Fibroblast of skin of left quadriceps (primary cell): ENCODE measurements around the gene ARHGEF1.

Experiments
- DNase-seq, 2 experiments: peaks; one replicate each; pipeline ENCODE4 v3.0.0-alpha.2; 2013; ENCODE audit warnings: low read depth in 2 of 2

Gene ARHGEF1

GRCh38 chr19:41956621-41957020 lies 73.6 kb downstream of the ARHGEF1 start:
- no peak for DNase-seq
